ENCODE data around the gene TBC1D22A.

GRCh38 chr22:46951973-46952372 is 189.5 kb downstream of the TBC1D22A start:
- TF ChIP-seq CTCF (IDR thresholded peaks at IDR 0.05) (no peak), POLR2A (IDR thresholded peaks at IDR 0.05) (no peak)

All from right lobe of liver (tissue), 4 donors.